A549 (cell line): ENCODE measurements around the gene ACSBG1. TPM values are rescaled to one million over a fixed set of nuclear protein-coding genes. Genes with fewer than 3 reads are reported as not detected.

Experiments used
- ATAC-seq, 2 experiments: fragments of 200-7000 bp in 1 of 2; fragments of >200 bp in 1 of 2; cut with Nextera tagmentation in 1 of 2; cut with Tn5 transposase in 1 of 2; 3 replicates each; pipeline versions ENCODE4 v1.8.0 to v1.9.1; 2018 to 2020; ENCODE audit warnings: mild to moderate bottlenecking in 1 of 2, moderate library complexity in 1 of 2
- CTCF ChIA-PET: fragments of 300-600 bp; sonication (Branson Sonifier 250); formaldehyde crosslinking; extraction: SDS; loops from one replicate; lab custom pipeline; 2021; ENCODE audit warnings: antibody characterized with exemption, inconsistent platforms; lab: Yijun Ruan, JAX
- POLR2A ChIA-PET: fragments of 350-600 bp; formaldehyde crosslinking; extraction: SDS; loops from one replicate; lab custom pipeline; 2021; ENCODE audit warnings: antibody characterized with exemption, inconsistent platforms; lab: Yijun Ruan, JAX
- DNase-seq, 2 experiments: peaks; one replicate each; pipeline versions ENCODE4 v3.0.0 to v3.0.0-alpha.2; 2011 to 2016; ENCODE audit warnings: low read depth in 1 of 2, low spot score in 1 of 2
- FAIRE-seq: peaks from 2 replicates; lab custom pipeline; 2011; peaks lifted over from hg19 to GRCh38; lab: Jason Lieb, UNC
- H3K27ac ChIP-seq, 2 experiments: fragments of >200 bp; sonication (Bioruptor Twin); formaldehyde crosslinking; 3 replicates each; pipeline ENCODE4 v1.5.1; 2016 to 2017
- H3K4me1 ChIP-seq: fragments of >200 bp; sonication (Bioruptor Twin); formaldehyde crosslinking; 3 replicates; pipeline ENCODE4 v1.6.1; 2016
- H3K4me2 ChIP-seq: fragments of >200 bp; sonication (Bioruptor Twin); formaldehyde crosslinking; 3 replicates; pipeline ENCODE4 v1.6.1; 2016
- H3K4me3 ChIP-seq: fragments of >200 bp; sonication (Bioruptor Twin); formaldehyde crosslinking; 3 replicates; pipeline ENCODE4 v1.5.1; 2016
- H3K9me3 ChIP-seq: fragments of >200 bp; sonication (Bioruptor Twin); formaldehyde crosslinking; 3 replicates; pipeline ENCODE4 v1.6.1; 2016
- BHLHE40 ChIP-seq: IDR thresholded peaks from 2 replicates; pipeline ENCODE4 v1.6.1; 2012; ENCODE audit warnings: low read depth, low read length, inconsistent platforms
- CEBPB ChIP-seq, 2 experiments: fragments of >200 bp in 1 of 2; sonication (Bioruptor Twin) in 1 of 2; formaldehyde crosslinking in 1 of 2; IDR thresholded peaks; 2 replicates each; pipeline ENCODE4 v1.6.1; 2012 to 2016
- EHF ChIP-seq: fragments of 250-450 bp; sonication (Bioruptor Pico); IDR thresholded peaks from 2 replicates; pipeline ENCODE4 v1.5.0; 2020; ENCODE audit warnings: mild to moderate bottlenecking
- EHMT2 ChIP-seq: fragments of 200-600 bp; sonication (generic); IDR thresholded peaks from 2 replicates; pipeline ENCODE4 v1.6.1; 2016; ENCODE audit warnings: antibody characterized with exemption, low read depth, mild to moderate bottlenecking, moderate library complexity
- ESRRA ChIP-seq: fragments of 150-350 bp; IDR thresholded peaks from 2 replicates; pipeline ENCODE4 v1.6.1; 2014; ENCODE audit warnings: mild to moderate bottlenecking, low read length, borderline replicate concordance
- HDAC2 ChIP-seq: fragments of 200-600 bp; sonication (generic); IDR thresholded peaks from 2 replicates; pipeline ENCODE4 v1.6.1; 2016
- HOXB13 ChIP-seq: fragments of 250-450 bp; sonication (Bioruptor Pico); IDR thresholded peaks from 2 replicates; pipeline ENCODE4 v1.5.0; 2020; ENCODE audit warnings: low read depth, mild to moderate bottlenecking, moderate library complexity
- HOXB5 ChIP-seq: fragments of 250-450 bp; sonication (Bioruptor Pico); IDR thresholded peaks from 2 replicates; pipeline ENCODE4 v1.5.0; 2020; ENCODE audit warnings: mild to moderate bottlenecking, moderate library complexity
- JUNB ChIP-seq: fragments of >200 bp; sonication (Bioruptor Twin); formaldehyde crosslinking; IDR thresholded peaks from 2 replicates; pipeline ENCODE4 v1.6.1; 2016
- KDM5A ChIP-seq: fragments of 200-600 bp; sonication (generic); IDR thresholded peaks from 2 replicates; pipeline ENCODE4 v1.6.1; 2016; ENCODE audit warnings: antibody characterized with exemption, mild to moderate bottlenecking
- MAFK ChIP-seq: fragments of 450-650 bp; IDR thresholded peaks from 2 replicates; pipeline ENCODE4 v1.6.1; 2014; ENCODE audit not compliant: partially characterized antibody
- NPAS2 ChIP-seq: fragments of 250-450 bp; sonication (Bioruptor Pico); IDR thresholded peaks from 2 replicates; pipeline ENCODE4 v1.8.0; 2022; ENCODE audit warnings: mild to moderate bottlenecking, moderate library complexity, borderline replicate concordance
- PBX3 ChIP-seq: IDR thresholded peaks from 2 replicates; pipeline ENCODE4 v1.6.1; 2012
- REST ChIP-seq: fragments of 200-600 bp; sonication (generic); IDR thresholded peaks from 2 replicates; pipeline ENCODE4 v1.6.1; 2016; ENCODE audit warnings: antibody characterized with exemption, mild to moderate bottlenecking, moderate library complexity
- TP53 ChIP-seq: fragments of 250-450 bp; sonication (Bioruptor Pico); IDR thresholded peaks from 2 replicates; pipeline ENCODE4 v1.5.0; 2021; ENCODE audit warnings: mild to moderate bottlenecking, moderate library complexity
- ZC3H11A ChIP-seq: fragments of 450-650 bp; IDR thresholded peaks from 2 replicates; pipeline ENCODE4 v1.6.1; 2014; ENCODE audit warnings: antibody characterized with exemption, mild to moderate bottlenecking
- ZSCAN20 ChIP-seq: fragments of 250-450 bp; sonication (Bioruptor Pico); IDR thresholded peaks from 2 replicates; pipeline ENCODE4 v1.8.0; 2022; ENCODE audit warnings: mild to moderate bottlenecking, moderate library complexity
- WGBS: methylation state at CpG from one replicate; pipeline ENCODE4 v1.1.6; 2017; ENCODE audit errors: missing lambda C conversion rate; 5-methylcytosine and 5-hydroxymethylcytosine counted together
- polyA plus RNA-seq, 4 experiments: library from polyadenylated mRNA; depleted of rRNA in 3 of 4; stranded (reverse); fragments of >200 nt; fragmentation: RNase III in 1 of 4; extraction: RNeasy Plus Mini Kit Qiagen cat#74134 plus additional on column Dnase treatment in 1 of 4; gene quantifications; 2 replicates in 3 of 4; 3 replicates in 1 of 4; pipeline ENCODE4 v1.2.3, GENCODE V29; 2011 to 2017
- TF ChIP-seq, protein P1 (sequence below): fragments of 250-450 bp; sonication (Bioruptor Pico); IDR thresholded peaks from 2 replicates; pipeline ENCODE4 v1.5.0; 2020; ENCODE audit warnings: low read depth, mild to moderate bottlenecking, moderate library complexity
- TF ChIP-seq, protein P2 (sequence below): fragments of 450-650 bp; IDR thresholded peaks from 2 replicates; pipeline ENCODE4 v1.6.1; 2014; ENCODE audit warnings: antibody characterized with exemption

Gene ACSBG1
- polyA plus RNA-seq, 2 of the 4 experiments (the other 2 are of a cell fraction): 0.15 to 0.21 TPM

GRCh38 chr15:78147566-78147965 is 86.8 kb downstream of the ACSBG1 start:
- POLR2A ChIA-PET: interaction anchor here (2.4 to 3.4 kb wide), 2 partner anchors 17 to 152 kb away, joined by 12 to 16 read pairs; partner anchors contain the start of genes CIB2 and SKIC8

GRCh38 chr15:78146425-78147154 is 87.8 kb downstream of the ACSBG1 start:
- TF ChIP-seq HDAC2: no peak
- TF ChIP-seq CEBPB (IDR thresholded peaks at IDR 0.05): peak; percentile 63 to 87; a peak in 3 of 4 replicates
- no peak for FAIRE-seq
- Histone ChIP-seq H3K4me3 (no peak overlapping the region), H3K4me1 (peaks cover 16% of the 10 kb centered on the region), H3K4me2 (no peak overlapping the region), H3K27ac (no peak overlapping the region), H3K9me3 (no peaks in the 10 kb centered on the region)
- no peak for ATAC-seq
- no peak for DNase-seq
- ChIA-PET CTCF (interaction anchor here (1.1 to 6.9 kb wide), 9 partner anchors 9 to 96 kb away, joined by 3 to 54 read pairs (median 3); partner anchors contain the start of gene CIB2), POLR2A (no interaction called here)
- WGBS: 90% methylated on average over 4 of the region's 4 CpGs

More at GRCh38 chr15:78147566-78147965, 86.8 kb downstream of the ACSBG1 start:
- DNase-seq (no peak), FAIRE-seq (no peak), ATAC-seq (no peak)
- Histone ChIP-seq H3K4me2 (no peak overlapping the region; the same call in 2 of the 3 replicates), H3K27ac (peak overlapping the region in 1 of 2 experiments; percentile 84; a peak in 2 of 6 replicates), H3K9me3 (no peaks in the 10 kb centered on the region), H3K4me3 (no peak overlapping the region), H3K4me1 (peaks cover 16% of the 10 kb centered on the region)
- WGBS: 95% methylated on average over 6 of the region's 6 CpGs
- CTCF ChIA-PET: interaction anchor here (0.8 to 6.9 kb wide), 14 partner anchors 9 to 188 kb away, joined by 3 to 54 read pairs (median 4); partner anchors contain the start of gene CIB2
- TF ChIP-seq KDM5A: no peak
- no peak for TF ChIP-seq CEBPB (IDR thresholded peaks at IDR 0.05)
- no peak for TF ChIP-seq HOXB13 (CRISPR knock-in tag)
- no peak for TF ChIP-seq JUNB
- TF ChIP-seq, protein P1, sequence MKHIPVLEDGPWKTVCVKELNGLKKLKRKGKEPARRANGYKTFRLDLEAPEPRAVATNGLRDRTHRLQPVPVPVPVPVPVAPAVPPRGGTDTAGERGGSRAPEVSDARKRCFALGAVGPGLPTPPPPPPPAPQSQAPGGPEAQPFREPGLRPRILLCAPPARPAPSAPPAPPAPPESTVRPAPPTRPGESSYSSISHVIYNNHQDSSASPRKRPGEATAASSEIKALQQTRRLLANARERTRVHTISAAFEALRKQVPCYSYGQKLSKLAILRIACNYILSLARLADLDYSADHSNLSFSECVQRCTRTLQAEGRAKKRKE (CRISPR knock-in tag): no peak
- TF ChIP-seq PBX3: no peak
- no peak for TF ChIP-seq EHF
- TF ChIP-seq MAFK: no peak
- TF ChIP-seq, protein P2, sequence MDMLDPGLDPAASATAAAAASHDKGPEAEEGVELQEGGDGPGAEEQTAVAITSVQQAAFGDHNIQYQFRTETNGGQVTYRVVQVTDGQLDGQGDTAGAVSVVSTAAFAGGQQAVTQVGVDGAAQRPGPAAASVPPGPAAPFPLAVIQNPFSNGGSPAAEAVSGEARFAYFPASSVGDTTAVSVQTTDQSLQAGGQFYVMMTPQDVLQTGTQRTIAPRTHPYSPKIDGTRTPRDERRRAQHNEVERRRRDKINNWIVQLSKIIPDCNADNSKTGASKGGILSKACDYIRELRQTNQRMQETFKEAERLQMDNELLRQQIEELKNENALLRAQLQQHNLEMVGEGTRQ: no peak
- no peak for TF ChIP-seq HOXB5 (CRISPR knock-in tag)

DNA sequence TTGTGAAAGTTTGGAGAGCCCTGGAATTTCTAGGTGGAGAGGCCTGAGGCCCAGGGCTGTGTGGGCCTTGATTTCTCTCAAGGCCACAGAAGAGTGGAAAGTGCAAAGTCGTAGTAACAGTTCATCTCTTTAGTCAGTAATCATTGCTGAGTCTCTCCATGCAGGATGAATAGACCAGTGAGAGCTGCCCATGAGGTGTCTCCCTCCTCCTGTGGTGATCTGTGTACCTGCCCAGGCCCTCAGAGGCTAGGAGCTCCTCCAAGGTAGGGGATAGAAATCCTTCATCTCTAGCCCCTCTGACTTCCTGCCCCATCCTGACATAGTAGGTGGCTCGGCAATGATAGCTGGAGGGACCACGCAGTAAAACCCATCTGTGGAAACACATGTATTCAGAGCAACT is 92.0 kb downstream of the ACSBG1 start:
- POLR2A ChIA-PET: no interaction called here
- CTCF ChIA-PET: interaction anchor here (0.6 to 2.4 kb wide), 5 partner anchors 10 to 379 kb away, joined by 3 to 12 read pairs (median 4); no protein-coding TSS in a partner anchor
- peak in 1 of 2 experiments; percentile 31; a peak in 3 of 6 replicates for ATAC-seq

More for the DNA sequence above, 92.0 kb downstream of the ACSBG1 start:
- 70% methylated on average over 3 of the region's 3 CpGs for WGBS
- TF ChIP-seq HDAC2: no peak
- no peak for TF ChIP-seq TP53 (CRISPR knock-in tag)
- no peak for TF ChIP-seq ZC3H11A
- TF ChIP-seq NPAS2 (CRISPR knock-in tag): no peak
- TF ChIP-seq ZSCAN20 (CRISPR knock-in tag): no peak
- no peak for TF ChIP-seq BHLHE40
- no peak for TF ChIP-seq REST
- TF ChIP-seq EHMT2: no peak
- TF ChIP-seq KDM5A: no peak
- no peak for TF ChIP-seq ESRRA
- TF ChIP-seq, protein P1 (CRISPR knock-in tag): no peak
- no peak for FAIRE-seq
- H3K9me3 ChIP-seq: no peaks in the 10 kb centered on the region
- H3K4me3 ChIP-seq: no peak overlapping the region
- no peak for DNase-seq
- H3K4me1 ChIP-seq: no peaks in the 10 kb centered on the region
- H3K4me2 ChIP-seq: no peak overlapping the region
- H3K27ac ChIP-seq: no peak overlapping the region
